B cell (primary cell): Measurements from ENCODE around the gene SMIM35.

Source experiments
- CTCF ChIP-seq: fragments of 200-600 bp; IDR thresholded peaks from one replicate; pipeline ENCODE4 v1.8.0; 2022; ENCODE audit warnings: antibody characterized with exemption, mild to moderate bottlenecking
- EZH2 ChIP-seq: IDR thresholded peaks from 2 replicates; pipeline ENCODE4 v1.6.1; 2012; ENCODE audit warnings: borderline replicate concordance, low read depth, mild to moderate bottlenecking, moderate library complexity, low read length; ENCODE audit not compliant: insufficient read depth, poor library complexity, severe bottlenecking

GRCh38 chr11:117966908-117967307 is 119.9 kb downstream of the SMIM35 start:
- TF ChIP-seq CTCF (no peak), EZH2 (no peak)
